NCI-H2107 (cell line): ENCODE measurements around the gene TCOF1.
"Not testable (repeated sequence)": the region's sequence is repeated elsewhere in the genome, so short reads cannot be mapped to it uniquely, and the experiment has no call there.

Experiments
- DNase-seq: peaks from one replicate; lab custom pipeline; 2025; lab: John Stamatoyannopoulos, UW

The TCOF1 gene

DNA sequence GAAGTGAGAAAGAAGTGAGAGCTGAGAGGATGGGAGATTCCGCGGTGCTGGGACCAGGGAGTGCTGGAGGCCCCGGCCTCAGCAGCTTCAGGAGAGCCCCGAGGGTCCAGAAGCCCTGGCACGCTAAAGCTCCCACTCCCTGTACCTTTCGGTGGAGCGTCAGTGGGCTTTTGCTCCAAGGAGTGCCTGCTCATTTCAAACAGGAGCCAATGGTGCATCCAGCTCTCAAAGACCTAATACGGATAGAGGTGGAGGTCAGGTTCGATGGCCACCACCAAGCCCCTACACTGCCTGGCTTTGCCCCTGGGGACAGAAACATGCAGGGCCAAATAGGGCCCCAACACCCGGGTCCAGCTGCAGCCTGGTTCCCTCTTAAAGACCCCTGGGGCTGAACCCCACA is 47.0 kb downstream of the TCOF1 start:
- no peak for DNase-seq

GRCh38 chr5:150404941-150405816 is 47.7 kb downstream of the TCOF1 start:
- DNase-seq, result no peak

- DNase-seq, result no peak
Observed at GRCh38 chr5:150406103-150406722, 48.7 kb downstream of the TCOF1 start.

DNA sequence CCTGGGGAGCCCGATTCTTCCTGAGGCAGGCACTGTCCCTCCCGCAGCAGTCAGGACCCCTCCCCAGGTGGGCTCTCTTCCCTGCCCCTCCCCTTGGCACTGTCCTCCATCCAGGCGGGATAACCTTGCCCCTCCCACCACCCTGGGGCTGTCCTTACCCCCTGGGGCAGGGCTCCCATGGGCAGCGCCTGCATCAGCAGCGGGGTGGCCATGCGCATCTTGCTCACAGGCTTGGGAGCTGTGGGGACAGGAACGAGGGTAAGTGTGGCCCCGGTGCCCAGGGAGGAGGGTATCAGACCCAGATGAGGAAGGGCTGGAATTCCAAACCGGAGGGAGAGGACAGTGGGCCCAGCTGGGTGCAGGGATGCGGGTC is 49.2 kb downstream of the TCOF1 start:
- no peak for DNase-seq

- no peak for DNase-seq
Observed at GRCh38 chr5:150407096-150407720, 49.7 kb downstream of the TCOF1 start.

DNA sequence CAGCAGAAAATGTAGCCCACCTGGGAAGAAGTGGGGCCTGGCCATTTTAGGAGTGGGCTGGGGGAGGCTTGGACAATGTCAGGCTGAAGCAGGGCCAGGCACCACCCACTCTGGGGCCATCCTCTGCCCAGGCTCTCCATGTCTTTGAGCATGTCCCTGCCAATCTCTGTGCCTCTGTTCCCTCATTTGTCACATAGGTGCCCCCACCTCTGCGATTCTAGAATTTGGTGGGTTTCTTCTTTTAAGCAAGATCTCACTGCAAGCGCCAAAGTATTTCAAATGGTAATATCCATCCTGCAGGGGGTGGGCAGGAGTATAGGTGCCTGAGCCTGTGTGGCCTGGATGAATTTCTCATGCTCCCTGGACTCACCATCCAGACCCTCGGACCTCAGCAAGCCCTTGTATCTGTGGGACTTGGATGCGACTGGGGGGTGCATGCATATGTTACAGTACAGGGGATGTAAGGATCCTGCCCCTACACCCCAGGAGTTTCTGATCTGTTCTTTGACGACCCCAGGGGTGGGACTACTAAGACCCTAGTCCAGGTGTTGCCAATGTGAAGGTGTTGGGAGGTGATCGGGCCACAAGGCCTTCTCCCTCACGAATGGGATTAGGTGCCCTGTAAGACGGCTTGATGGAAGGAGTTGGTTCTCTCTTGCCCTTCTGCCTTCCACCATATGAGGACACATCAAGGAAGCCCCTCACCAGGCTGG is 50.9 kb downstream of the TCOF1 start:
- DNase-seq, result no peak

- peak; percentile 9 for DNase-seq
Observed at GRCh38 chr5:150409638-150410523, 52.4 kb downstream of the TCOF1 start.

GRCh38 chr5:150410524-150411244 is 53.2 kb downstream of the TCOF1 start:
- peak; percentile 4 for DNase-seq

DNA sequence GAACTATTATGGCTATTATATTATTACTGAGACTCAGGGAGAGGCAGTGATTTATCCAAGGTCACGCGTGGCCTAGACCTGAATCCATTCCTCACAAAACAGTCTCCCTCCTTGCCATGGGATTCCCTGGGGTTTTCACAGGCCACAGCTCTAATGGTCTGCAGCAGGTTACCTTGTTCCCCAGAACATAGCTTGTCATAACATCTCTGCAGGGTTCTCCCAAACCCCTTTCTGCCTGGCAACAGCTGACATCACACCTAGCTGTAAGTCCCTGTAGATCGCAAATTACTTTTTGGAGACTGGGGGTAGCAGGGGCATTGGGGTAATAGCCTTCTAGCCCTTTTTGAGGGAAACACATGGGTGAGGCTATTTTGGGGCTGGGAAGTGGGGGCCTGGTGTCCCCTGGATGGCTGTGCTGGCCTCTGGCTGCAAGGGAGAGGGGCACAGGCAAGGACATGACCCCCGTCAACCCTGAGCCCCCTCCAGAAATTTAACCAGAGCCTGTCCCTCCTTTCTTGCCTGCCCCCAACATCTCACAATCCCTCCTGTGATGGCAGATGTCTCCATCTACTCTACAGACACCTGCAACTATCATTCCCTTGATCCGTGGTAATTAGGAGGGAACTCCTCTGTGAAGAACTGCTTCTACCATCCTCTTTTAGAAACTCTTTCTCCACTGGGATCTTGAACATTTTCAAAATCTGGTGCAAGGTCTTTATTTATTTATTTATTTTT is 53.9 kb downstream of the TCOF1 start:
- DNase-seq, result no peak

GRCh38 chr5:150412319-150413175 is 55.0 kb downstream of the TCOF1 start, which contains the start of gene CD74:
Gene CD74, minus strand, starts transcription at chr5:150412910. Its CDS starts 161 bp downstream, at chr5:150412749.
- DNase-seq, result no peak

DNA sequence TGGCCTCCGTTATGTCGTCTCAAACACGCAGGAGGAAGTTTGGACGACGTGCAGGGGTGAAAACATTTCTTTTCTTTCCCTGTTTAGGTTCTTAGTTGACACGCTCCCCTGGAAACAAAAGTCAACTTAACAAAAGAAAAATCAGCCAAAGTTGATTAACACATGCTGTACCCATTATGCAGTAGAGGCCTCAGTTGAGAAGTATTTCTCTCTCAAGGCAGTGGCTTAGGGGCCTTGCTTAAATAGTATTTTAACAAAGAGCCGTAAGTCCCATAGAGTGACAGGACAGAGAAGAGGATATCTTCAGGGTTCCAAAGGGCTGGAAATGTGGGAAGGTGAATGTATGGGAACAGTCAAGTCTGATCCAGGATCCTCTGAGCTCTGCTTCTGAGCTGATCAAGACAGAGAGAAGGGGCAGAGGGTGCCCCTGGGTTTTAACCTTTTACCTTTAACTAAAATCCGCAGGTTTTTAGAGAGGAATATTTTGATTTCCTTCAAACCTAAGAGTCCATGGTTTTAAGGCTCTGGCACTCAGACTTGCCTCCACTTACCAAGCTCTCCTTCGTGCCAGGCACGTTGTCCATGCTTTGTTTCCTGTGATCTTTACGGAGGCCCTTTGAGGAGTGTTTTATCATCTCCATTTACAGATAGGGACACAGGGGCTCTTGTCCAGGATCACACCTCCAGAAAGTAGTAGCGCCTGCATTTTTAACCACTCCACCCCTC is 55.8 kb downstream of the TCOF1 start:
- no peak for DNase-seq

DNA sequence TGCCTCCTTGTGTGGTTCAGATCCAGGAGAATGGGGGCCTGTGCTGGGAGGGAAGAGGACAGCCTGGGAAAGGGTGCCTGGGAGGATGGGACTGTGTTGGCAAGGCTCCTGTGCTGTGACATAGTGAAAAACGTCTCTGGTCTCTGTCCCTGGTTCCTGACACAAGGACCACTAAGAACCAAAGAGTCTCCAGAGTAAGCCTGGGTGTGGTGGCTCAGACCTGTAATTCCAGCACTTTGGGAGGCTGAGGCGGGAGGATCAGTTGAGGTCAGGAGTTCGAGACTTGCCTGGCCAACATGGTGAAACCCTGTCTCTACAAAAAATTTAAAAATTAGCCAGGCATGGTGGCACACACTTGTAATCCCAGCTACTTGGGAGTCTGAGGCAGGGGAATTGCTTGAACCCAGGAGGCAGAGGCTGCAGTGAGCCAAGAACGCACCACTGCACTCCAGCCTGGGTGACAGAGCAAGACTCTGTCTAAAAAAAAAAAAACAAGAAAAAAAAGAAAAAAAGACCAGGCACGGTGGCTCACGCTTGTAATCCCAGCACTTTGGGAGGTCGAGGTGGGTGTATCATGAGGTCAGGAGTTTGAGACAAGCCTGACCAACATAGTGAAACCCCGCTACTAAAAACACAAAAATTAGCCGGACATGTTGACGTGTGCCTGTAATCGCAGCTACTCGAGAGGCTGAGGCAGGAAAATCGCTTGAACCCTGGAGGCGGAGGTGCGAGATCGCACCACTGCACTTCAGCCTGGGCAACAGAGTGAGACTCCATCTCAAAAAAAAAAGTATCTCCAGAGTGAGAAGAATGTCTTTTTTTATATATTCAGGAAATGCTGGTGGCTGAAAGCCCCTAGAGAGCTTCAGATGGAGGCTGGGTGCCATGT is 56.6 kb downstream of the TCOF1 start:
- not testable (repeated sequence) for DNase-seq

DNA sequence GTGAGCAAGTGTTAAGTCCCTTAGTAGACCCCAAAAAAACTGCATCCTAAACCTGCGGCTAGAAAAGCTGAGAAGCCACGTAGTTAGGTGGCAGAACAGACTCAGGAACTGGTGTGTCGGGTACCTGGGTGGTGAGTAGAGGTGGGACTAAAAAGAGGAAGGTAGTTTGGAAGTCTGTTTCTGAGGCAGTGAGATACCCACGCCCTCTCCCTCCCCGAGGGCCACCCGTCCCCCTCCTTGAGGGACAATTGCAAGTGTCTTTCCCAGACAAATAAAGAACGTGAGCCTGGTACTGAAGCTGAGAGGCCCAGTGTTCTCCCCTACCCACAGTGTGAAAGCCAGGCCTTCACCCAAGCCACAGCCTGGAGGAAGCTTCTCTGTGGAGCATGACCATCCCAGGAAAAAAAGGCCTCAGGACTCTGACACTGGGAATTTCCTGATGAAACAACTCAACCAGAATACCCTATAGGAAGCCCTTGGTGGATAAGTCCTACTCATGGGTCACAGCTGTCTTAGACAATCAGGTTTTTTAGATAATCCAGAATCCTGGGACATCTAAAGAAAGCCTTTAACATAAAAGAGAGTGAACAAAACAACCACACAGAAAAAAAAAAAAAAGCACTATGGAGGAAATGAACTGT is 62.3 kb downstream of the TCOF1 start:
- no peak for DNase-seq

DNA sequence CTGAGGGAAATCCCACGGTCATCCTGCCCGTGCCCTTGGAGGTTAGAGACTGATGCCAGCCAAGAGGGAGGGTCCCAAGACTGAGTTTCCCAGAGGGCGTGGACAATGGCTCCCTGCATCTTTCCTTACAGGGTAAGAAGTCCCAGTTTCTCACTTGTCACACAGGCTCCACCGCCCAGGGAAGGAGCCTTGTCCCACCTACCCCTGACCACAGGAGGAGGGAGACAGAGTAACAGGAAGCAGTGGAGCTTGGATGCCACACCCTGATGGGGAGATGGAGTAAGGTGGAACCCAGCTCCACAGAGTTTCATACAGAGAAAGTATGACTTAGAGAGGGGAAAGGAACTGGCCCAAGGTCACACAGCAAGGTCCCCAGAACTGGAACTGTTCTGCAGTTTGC is 64.6 kb downstream of the TCOF1 start:
- no peak for DNase-seq

DNA sequence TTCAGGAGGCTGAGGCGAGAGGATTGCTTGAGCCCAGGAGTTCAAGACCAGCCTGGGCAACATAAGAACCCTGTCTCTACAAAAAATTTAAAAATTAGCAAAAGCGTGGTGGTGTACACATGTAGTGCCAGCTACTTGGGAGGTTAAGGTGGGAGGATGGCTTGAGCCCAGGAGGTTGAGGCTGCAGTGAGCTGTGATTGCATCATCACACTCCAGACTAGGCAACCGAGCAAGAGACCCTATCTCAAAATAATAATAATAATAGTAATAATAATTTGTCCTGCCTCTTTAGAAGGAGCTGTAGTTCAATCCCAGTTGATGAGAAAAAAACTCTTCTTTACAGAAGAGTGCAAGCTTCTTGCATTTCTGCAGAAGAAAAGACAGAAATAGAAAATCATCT is 65.3 kb downstream of the TCOF1 start:
- no peak for DNase-seq

DNA sequence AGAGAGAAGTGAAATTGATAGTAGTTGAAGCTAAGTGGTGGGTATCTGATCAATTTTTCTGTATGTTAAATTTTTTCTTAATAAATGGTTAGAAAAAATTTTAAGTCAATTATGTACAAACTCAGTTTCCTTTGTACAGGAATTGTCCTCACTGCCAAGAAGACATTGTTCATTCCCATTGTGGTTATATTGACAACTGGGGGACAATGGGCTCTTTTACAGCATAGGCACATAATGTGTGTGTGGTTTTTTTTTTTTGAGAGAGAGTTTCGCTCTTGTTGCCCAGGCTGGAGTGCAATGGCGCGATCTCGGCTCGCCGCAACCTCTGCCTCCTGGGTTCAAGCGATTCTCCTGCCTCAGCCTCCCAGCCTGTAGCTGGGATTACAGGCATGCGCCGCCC is 68.7 kb downstream of the TCOF1 start:
- not testable (repeated sequence) for DNase-seq
